HG03139 (cell line): ENCODE measurements around the gene ZFYVE21.
"Not testable (repeated sequence)": the region's sequence is repeated elsewhere in the genome, so short reads cannot be mapped to it uniquely, and the experiment has no call there.

Source experiments
- ATAC-seq: cut with Tn5 transposase; IDR thresholded peaks from one replicate; pipeline ENCODE4 v1.9.1; 2021; ENCODE audit not compliant: unreplicated experiment

The ZFYVE21 gene

DNA sequence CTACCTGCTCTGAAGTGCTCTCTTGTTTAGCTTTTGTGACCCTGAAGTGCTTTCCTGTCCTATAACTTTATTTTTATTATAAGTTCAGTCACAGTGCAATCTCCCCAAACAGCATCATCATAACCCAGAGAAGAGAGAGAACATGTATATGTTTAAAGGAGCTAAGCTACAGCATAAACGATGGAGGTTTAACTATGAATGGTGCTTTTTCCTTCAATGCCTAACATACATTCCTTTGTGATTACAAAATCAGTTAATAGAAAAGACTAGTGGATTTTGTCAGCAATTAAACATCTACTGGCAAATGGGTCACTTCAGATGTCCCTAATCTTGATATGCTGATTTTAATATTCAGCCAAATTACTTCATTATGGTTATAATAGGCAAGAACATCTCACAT is 46.4 kb downstream of the ZFYVE21 start:
- ATAC-seq, result no peak

DNA sequence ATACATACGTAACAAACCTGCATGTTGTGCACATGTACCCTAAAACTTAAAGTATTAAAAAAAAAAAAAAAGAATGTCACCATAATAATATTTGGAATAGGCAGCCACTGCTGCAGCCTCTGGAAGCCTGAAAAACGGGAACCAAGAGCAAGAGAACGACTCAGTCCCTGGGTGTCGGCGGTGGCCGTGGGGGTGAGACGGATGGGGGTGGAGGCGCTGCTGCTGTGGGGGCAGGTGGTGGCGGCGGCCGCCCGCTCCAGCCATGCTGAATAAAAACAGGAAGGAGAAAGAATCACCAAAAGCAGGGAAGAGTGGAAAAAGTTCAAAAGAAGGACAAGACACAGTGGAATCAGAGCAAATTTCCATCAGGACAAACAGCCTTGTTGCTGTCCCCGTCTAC is 46.9 kb downstream of the ZFYVE21 start:
- ATAC-seq, result no peak

DNA sequence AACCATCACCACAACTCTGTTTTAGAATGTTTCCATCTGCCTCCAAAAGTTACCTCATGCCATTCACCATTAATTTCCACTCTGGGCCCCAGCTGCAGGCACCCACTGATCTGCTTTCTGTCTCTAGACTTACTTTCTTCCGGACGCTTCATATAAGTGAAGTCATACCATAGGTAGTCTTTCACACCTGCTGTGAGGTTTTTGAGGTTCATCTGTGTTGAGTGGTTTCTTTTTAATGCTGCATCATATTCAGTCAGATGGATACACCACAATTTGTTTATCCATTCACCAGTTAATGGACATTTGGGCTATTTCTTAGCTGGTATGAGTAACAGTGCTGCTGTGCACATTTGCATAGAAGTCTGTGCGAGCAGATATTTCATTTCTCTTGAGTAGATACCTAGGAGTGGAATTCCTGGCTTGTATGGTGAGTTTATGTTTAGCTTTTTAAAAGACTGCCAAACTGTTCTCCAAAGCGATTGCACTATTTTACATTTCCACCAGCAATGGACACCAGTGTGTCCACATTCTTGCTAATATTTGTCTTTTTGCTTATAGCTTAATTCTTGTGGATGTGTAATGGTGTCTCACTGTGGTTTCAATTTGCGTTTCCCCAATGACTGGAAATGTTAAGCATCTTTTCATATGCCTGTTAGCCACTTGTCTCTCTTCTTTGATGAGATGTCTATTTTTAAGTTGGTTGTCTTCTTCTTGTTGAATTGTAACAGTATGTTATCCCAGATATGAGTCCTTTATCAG is 48.3 kb downstream of the ZFYVE21 start:
- no peak for ATAC-seq

DNA sequence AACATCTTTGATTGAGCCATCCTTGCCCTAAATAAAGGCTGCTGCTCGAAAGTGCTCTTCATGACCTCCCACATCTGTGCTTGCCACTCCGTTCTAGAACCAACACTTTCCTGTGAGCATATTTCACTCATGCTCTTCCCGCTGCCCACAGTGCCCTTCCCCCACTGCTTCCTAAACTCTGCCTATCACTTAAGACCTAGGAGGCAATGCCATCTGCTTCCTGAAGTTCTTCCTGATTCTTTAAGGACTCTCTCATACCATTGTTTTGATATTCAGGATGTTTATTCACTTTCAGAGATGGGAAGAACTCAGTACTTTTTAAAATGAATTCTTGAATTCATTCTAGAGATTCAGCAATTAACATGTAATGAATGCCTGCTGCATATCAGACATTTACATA is 49.9 kb downstream of the ZFYVE21 start:
- no peak for ATAC-seq

DNA sequence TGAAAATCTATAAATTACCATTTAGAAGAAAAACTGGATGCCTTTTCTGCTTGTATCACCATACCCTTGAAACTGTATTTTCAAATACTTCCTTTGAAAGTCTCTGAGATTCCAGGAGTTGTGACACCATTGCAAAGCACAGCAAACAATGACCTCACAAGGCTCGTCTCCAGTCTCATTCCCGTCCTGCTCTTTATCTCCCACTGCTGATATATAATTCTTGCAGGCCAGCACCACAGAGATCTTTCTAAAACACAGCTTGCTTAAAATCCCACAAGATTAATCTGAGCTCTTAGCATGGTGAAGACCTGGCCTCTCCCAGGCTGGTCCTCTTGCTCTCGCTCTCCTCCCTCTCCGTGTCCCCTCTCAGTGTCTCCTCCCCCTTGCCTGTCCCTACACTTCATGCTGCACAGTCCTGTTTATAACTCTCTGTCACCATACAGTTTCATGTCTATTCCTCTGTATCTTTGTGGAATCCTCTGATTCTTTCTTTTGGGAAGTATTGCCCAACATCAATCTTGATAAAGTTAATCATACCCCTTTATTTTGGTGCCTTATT is 51.8 kb downstream of the ZFYVE21 start:
- ATAC-seq, result no peak

DNA sequence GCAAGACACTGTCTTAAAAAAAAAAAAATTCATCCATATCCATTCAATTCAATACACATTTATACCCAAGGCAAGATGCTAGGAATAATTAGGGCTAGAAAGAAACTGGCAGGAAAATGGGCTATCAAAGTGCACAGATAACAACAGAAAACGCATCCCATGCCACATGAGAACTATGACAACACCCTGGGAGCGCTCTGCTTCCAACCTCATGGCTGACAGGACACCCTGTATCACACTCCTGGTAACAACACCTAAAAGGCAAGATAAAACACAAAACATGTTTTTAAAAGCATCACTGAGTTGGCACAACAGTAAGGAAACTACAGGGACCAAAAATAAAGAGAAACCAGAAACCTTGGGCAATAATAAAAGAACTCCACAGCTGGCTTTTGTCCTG is 54.9 kb downstream of the ZFYVE21 start:
- no peak for ATAC-seq

DNA sequence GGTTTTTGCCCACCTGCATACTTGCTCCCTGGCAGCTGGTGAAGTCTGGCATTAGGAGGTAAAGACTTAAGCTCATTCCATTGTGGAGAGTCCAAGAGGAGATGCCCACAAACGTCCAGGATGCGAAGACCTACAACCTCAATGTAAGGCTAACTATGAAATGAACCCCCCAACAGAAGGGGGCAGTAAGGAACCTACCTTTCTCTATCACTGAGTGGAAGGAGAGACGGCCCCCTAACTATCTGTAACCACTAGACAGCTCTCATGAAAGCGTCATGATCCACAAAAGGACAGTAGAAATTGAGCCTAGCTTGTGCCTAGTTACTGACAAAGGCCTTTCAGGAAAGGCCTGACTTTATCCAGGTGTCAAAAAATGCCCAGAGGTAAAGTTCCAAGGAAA is 55.3 kb downstream of the ZFYVE21 start:
- no peak for ATAC-seq

GRCh38 chr14:103772078-103772712 is 56.6 kb downstream of the ZFYVE21 start:
- no peak for ATAC-seq

DNA sequence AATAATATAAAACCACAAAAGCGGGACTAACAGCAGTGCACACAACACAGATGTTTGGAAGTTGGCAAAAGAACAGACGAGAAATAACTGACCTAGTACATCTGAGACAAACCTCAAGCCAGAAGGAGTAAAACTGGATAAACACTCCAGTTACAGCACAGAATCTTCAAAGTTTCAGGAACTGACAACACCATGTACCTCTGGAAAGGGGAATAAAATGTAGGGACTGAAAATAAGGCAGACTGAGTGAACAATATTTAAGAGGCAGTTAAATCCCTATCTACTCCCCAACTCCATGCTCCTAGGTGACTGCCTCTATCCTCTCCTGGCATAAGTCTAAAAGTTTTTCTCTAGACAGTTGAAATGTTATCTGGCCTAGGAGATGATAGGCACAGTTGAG is 57.9 kb downstream of the ZFYVE21 start:
- ATAC-seq, result no peak

DNA sequence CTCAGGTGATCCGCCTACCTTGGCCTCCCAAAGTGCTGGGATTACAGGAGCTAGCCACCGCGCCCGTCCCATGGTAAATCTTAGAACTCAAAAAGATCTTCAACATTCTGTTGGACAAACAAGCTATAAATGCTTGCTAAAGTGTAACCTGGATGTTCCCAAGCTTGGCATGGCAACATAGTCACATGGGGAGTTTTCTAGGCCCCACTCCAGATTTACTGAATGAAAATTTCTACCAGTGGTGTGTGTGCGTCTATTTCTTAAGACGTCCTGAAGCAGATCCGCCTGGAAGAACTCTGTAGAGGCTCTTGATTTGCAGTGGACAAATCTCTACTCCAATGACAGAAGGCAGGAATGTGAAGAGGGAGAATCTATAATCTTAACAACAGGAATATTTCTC is 59.9 kb downstream of the ZFYVE21 start:
- no peak for ATAC-seq

DNA sequence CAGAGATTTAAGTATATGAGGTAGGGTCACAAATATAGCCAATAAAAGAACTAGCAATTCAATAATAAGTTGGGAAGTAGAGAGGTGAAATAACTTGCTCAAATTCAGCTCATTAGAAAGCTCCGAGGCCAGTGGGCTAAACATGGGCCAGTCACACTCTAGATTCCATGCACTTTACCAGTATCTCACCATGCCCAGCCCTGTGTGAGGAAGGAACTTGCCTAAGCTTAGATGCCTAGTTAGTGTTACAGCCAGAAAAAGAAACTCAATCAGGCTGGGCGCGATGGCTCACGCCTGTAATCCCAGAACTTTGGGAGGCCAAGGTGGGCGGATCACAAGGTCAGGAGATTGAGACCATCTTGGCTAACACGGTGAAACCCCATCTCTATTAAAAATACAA is 60.7 kb downstream of the ZFYVE21 start:
- ATAC-seq, result not testable (repeated sequence)

GRCh38 chr14:103782376-103782775 is 66.8 kb downstream of the ZFYVE21 start:
- ATAC-seq, result no peak
